ENCODE data around the gene RBM5. TPM values are rescaled to one million over a fixed set of nuclear protein-coding genes. Genes with fewer than 3 reads are reported as not detected.

Gene RBM5
- total RNA-seq, 1 experiment from 2014 or later = 92.1 TPM

DNA sequence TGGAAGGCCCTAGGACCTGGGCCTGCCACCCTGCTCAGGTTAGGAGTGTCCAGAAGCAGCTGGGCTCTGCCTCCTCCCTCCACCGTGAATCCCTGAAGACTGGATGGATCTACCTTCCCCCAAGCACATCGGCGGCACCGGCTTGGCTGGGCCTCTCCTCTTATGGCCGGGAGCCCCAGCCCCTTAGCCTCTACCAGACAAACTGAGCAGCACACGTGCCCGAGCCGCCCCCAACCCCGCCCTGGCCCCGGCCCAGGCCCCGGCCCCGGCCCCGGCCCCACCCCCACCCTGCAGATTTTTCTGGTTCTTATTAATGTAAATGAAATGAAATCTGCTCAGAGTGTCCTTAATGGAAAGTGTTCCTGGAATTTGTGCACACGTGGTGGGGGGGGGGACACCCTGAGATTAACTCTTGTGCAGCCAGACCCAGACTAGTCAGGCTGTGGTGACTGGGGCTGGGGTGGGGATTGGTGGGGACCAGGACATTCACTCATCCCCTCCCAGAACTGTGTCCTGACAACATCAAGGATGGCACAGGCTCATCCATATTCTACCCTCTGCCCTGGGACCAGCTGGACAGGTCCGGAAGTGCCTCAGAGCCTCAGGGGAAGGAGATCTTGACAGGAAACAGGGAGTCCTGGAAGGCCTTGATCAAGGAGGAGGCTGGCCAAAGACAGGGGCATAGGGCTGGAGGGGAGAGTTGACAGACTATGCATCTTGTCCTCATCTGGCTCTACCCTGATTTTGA, 35.5 kb downstream of the RBM5 start:
- H3K27me3 Mint-ChIP-seq (ENCODE audit: low read depth) = no peaks in the 10 kb centered on the region
- TF ChIP-seq, protein P1, sequence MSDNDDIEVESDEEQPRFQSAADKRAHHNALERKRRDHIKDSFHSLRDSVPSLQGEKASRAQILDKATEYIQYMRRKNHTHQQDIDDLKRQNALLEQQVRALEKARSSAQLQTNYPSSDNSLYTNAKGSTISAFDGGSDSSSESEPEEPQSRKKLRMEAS (CRISPR knock-in tag; IDR thresholded peaks at IDR 0.05) = no peak
- no peak for TF ChIP-seq NR2C2 (CRISPR knock-in tag; IDR thresholded peaks at IDR 0.05)
- no peak overlapping the region for H3K27ac Mint-ChIP-seq
- peaks cover 41% of the 10 kb centered on the region for H3K4me1 Mint-ChIP-seq
- CTCF ChIA-PET = interaction anchor here (0.6 to 5.9 kb wide), 14 partner anchors 12 to 423 kb away, joined by 3 to 74 read pairs (median 6); partner anchors contain the start of gene GNAT1
- POLR2A ChIA-PET = interaction anchor here (0.8 kb wide), 1 partner anchor 70 kb away, joined by 3 read pairs; no protein-coding TSS in a partner anchor
- no peak for ATAC-seq
- peaks cover 2% of the 10 kb centered on the region; the same call in 1 of the 2 replicates for H3K36me3 Mint-ChIP-seq
- no peak for DNase-seq (ENCODE audit: low spot score)
- no peak overlapping the region for H3K4me3 Mint-ChIP-seq
- H3K9me3 Mint-ChIP-seq = no peaks in the 10 kb centered on the region

DNA sequence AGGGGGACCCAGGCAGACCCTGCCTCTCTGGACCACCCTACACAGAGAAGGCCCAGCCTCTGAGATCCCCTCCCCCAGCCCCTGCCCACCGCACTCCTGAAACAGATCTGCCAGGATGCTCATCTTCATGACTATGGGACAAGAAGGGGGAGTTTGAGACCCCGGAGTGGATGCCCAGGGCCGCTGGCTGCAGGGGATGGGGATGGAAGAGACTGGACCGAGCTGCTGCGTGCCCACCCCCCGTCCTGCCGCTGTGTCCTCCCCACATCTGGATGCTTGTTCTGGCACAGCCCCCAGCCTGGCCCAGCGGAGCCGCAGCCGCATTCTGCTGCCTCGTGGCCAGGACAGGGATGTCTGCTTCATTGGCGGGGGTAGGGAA, 36.1 kb downstream of the RBM5 start:
- no peaks in the 10 kb centered on the region for H3K27me3 Mint-ChIP-seq (ENCODE audit: low read depth)
- ATAC-seq = no peak; the same call in 1 of the 2 replicates
- H3K27ac Mint-ChIP-seq = no peak overlapping the region
- ChIA-PET POLR2A (interaction anchor here (1.4 kb wide), 1 partner anchor 14 kb away, joined by 6 read pairs; no protein-coding TSS in a partner anchor), CTCF (interaction anchor here (0.6 to 2.2 kb wide), 11 partner anchors 13 to 252 kb away, joined by 3 to 11 read pairs (median 6); no protein-coding TSS in a partner anchor)
- H3K4me3 Mint-ChIP-seq = no peak overlapping the region
- DNase-seq (ENCODE audit: low spot score) = peak; percentile 32
- peaks cover 41% of the 10 kb centered on the region for H3K4me1 Mint-ChIP-seq
- no peaks in the 10 kb centered on the region for H3K9me3 Mint-ChIP-seq
- TF ChIP-seq NR2C2 (CRISPR knock-in tag; IDR thresholded peaks at IDR 0.05) = no peak
- TF ChIP-seq, protein P2, sequence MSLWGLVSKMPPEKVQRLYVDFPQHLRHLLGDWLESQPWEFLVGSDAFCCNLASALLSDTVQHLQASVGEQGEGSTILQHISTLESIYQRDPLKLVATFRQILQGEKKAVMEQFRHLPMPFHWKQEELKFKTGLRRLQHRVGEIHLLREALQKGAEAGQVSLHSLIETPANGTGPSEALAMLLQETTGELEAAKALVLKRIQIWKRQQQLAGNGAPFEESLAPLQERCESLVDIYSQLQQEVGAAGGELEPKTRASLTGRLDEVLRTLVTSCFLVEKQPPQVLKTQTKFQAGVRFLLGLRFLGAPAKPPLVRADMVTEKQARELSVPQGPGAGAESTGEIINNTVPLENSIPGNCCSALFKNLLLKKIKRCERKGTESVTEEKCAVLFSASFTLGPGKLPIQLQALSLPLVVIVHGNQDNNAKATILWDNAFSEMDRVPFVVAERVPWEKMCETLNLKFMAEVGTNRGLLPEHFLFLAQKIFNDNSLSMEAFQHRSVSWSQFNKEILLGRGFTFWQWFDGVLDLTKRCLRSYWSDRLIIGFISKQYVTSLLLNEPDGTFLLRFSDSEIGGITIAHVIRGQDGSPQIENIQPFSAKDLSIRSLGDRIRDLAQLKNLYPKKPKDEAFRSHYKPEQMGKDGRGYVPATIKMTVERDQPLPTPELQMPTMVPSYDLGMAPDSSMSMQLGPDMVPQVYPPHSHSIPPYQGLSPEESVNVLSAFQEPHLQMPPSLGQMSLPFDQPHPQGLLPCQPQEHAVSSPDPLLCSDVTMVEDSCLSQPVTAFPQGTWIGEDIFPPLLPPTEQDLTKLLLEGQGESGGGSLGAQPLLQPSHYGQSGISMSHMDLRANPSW (CRISPR knock-in tag; conservative IDR thresholded peaks at IDR 0.05; ENCODE audit: low read depth) = no peak
- TF ChIP-seq ZNF317 (CRISPR knock-in tag; IDR thresholded peaks at IDR 0.05; ENCODE audit: borderline replicate concordance, low read depth) = no peak
- TF ChIP-seq, protein P3, sequence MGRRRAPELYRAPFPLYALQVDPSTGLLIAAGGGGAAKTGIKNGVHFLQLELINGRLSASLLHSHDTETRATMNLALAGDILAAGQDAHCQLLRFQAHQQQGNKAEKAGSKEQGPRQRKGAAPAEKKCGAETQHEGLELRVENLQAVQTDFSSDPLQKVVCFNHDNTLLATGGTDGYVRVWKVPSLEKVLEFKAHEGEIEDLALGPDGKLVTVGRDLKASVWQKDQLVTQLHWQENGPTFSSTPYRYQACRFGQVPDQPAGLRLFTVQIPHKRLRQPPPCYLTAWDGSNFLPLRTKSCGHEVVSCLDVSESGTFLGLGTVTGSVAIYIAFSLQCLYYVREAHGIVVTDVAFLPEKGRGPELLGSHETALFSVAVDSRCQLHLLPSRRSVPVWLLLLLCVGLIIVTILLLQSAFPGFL (CRISPR knock-in tag; IDR thresholded peaks at IDR 0.05; ENCODE audit: borderline replicate concordance) = no peak
- TF ChIP-seq, protein P1 (CRISPR knock-in tag; IDR thresholded peaks at IDR 0.05) = no peak; the same call in 1 of the 2 replicates
- no peak for TF ChIP-seq ZNF671 (CRISPR knock-in tag; IDR thresholded peaks at IDR 0.05)
- no peak for TF ChIP-seq KAT7 (CRISPR knock-in tag; IDR thresholded peaks at IDR 0.05; ENCODE audit: borderline replicate concordance)
- TF ChIP-seq, protein P4, sequence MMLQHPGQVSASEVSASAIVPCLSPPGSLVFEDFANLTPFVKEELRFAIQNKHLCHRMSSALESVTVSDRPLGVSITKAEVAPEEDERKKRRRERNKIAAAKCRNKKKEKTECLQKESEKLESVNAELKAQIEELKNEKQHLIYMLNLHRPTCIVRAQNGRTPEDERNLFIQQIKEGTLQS (CRISPR knock-in tag; conservative IDR thresholded peaks at IDR 0.05) = no peak
- no peak for TF ChIP-seq ZNF121 (CRISPR knock-in tag; IDR thresholded peaks at IDR 0.05)
- no peak for TF ChIP-seq CREM (CRISPR knock-in tag; IDR thresholded peaks at IDR 0.05)
- no peak for TF ChIP-seq MYBL2 (CRISPR knock-in tag; IDR thresholded peaks at IDR 0.05)
- TF ChIP-seq ETV6 (CRISPR knock-in tag; IDR thresholded peaks at IDR 0.05) = no peak
- no peak for TF ChIP-seq FOXJ3 (CRISPR knock-in tag; IDR thresholded peaks at IDR 0.05; ENCODE audit: borderline replicate concordance)
- TF ChIP-seq ZNF416 (CRISPR knock-in tag; IDR thresholded peaks at IDR 0.05) = no peak
- no peak for TF ChIP-seq SMAD3 (CRISPR knock-in tag; IDR thresholded peaks at IDR 0.05; ENCODE audit: borderline replicate concordance)
- TF ChIP-seq, protein P5, sequence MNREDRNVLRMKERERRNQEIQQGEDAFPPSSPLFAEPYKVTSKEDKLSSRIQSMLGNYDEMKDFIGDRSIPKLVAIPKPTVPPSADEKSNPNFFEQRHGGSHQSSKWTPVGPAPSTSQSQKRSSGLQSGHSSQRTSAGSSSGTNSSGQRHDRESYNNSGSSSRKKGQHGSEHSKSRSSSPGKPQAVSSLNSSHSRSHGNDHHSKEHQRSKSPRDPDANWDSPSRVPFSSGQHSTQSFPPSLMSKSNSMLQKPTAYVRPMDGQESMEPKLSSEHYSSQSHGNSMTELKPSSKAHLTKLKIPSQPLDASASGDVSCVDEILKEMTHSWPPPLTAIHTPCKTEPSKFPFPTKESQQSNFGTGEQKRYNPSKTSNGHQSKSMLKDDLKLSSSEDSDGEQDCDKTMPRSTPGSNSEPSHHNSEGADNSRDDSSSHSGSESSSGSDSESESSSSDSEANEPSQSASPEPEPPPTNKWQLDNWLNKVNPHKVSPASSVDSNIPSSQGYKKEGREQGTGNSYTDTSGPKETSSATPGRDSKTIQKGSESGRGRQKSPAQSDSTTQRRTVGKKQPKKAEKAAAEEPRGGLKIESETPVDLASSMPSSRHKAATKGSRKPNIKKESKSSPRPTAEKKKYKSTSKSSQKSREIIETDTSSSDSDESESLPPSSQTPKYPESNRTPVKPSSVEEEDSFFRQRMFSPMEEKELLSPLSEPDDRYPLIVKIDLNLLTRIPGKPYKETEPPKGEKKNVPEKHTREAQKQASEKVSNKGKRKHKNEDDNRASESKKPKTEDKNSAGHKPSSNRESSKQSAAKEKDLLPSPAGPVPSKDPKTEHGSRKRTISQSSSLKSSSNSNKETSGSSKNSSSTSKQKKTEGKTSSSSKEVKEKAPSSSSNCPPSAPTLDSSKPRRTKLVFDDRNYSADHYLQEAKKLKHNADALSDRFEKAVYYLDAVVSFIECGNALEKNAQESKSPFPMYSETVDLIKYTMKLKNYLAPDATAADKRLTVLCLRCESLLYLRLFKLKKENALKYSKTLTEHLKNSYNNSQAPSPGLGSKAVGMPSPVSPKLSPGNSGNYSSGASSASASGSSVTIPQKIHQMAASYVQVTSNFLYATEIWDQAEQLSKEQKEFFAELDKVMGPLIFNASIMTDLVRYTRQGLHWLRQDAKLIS (CRISPR knock-in tag; IDR thresholded peaks at IDR 0.05; ENCODE audit: borderline replicate concordance) = no peak
- TF ChIP-seq, protein P6, sequence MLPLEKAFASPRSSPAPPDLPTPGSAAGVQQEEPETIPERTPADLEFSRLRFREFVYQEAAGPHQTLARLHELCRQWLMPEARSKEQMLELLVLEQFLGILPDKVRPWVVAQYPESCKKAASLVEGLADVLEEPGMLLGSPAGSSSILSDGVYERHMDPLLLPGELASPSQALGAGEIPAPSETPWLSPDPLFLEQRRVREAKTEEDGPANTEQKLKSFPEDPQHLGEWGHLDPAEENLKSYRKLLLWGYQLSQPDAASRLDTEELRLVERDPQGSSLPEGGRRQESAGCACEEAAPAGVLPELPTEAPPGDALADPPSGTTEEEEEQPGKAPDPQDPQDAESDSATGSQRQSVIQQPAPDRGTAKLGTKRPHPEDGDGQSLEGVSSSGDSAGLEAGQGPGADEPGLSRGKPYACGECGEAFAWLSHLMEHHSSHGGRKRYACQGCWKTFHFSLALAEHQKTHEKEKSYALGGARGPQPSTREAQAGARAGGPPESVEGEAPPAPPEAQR (CRISPR knock-in tag; IDR thresholded peaks at IDR 0.05) = no peak
- H3K36me3 Mint-ChIP-seq = peaks cover 1% of the 10 kb centered on the region; the same call in 1 of the 2 replicates

Data from WTC11 (cell line).